GM19397 (cell line): Measurements from ENCODE around the gene ZSCAN18.

ENCODE experiments used
- ATAC-seq: cut with Tn5 transposase; IDR thresholded peaks from one replicate; pipeline ENCODE4 v1.9.1; 2021; ENCODE audit warnings: mild to moderate bottlenecking, moderate library complexity; ENCODE audit not compliant: unreplicated experiment

The ZSCAN18 gene

GRCh38 chr19:58044886-58045285 is 53.1 kb downstream of the ZSCAN18 start:
- no peak for ATAC-seq

GRCh38 chr19:58044391-58044790 is 53.6 kb downstream of the ZSCAN18 start:
- no peak for ATAC-seq

- ATAC-seq: no peak
Measured at GRCh38 chr19:58042495-58043340, 55.3 kb downstream of the ZSCAN18 start.

- no peak for ATAC-seq
Measured at GRCh38 chr19:58040751-58041525, 57.1 kb downstream of the ZSCAN18 start.

GRCh38 chr19:58038688-58039204 is 59.3 kb downstream of the ZSCAN18 start:
- ATAC-seq: no peak

- ATAC-seq: no peak
Measured at GRCh38 chr19:58037927-58038687, 59.9 kb downstream of the ZSCAN18 start.

GRCh38 chr19:58035863-58036262 is 62.2 kb downstream of the ZSCAN18 start:
- no peak for ATAC-seq

- ATAC-seq: no peak
Measured at GRCh38 chr19:58034477-58034793, 63.6 kb downstream of the ZSCAN18 start.
